ENCODE data around the gene UBE2L6.
A peak's percentile ranks its signal among the peaks of the same experiment; 100 is the strongest.

Gene UBE2L6

GRCh38 chr11:57515332-57516060 lies 52.0 kb downstream of the UBE2L6 start, which contains the start of gene SLC43A1:
SLC43A1 (minus strand) TSS chr11:57515702; CDS start chr11:57514111, 1,591 bp downstream.
- peak within 1 kb of the TSS; percentile 77 for H2AFZ ChIP-seq
- H3K9me3 ChIP-seq (ENCODE audit: control insufficient read depth, low read length), result no peaks in the 10 kb centered on the region
- H3K27ac ChIP-seq, result no peak within 1 kb of the TSS
- H3K9ac ChIP-seq, result no peak within 1 kb of the TSS
- no peaks in the 10 kb centered on the region for H3K4me1 ChIP-seq
- H3K4me2 ChIP-seq (ENCODE audit: low read length), result peak within 1 kb of the TSS; percentile 86
- no peaks in the 10 kb centered on the region for H3K36me3 ChIP-seq (ENCODE audit: control insufficient read depth, insufficient read depth, low read length)
- TF ChIP-seq CTCF (IDR thresholded peaks at IDR 0.05), result no peak
- peak within 1 kb of the TSS; percentile 52 for H3K4me3 ChIP-seq (ENCODE audit: low read depth, low read length)
- no peaks in the 10 kb centered on the region for H3K79me2 ChIP-seq
- H3K27me3 ChIP-seq (ENCODE audit: control insufficient read depth, insufficient read depth, low read length), result no peaks in the 10 kb centered on the region

GRCh38 chr11:57514538-57515331 lies 52.7 kb downstream of the UBE2L6 start:
- TF ChIP-seq CTCF (IDR thresholded peaks at IDR 0.05), result no peak
- no peaks in the 10 kb centered on the region for H3K27me3 ChIP-seq (ENCODE audit: control insufficient read depth, insufficient read depth, low read length)
- H3K36me3 ChIP-seq (ENCODE audit: control insufficient read depth, insufficient read depth, low read length), result no peaks in the 10 kb centered on the region
- peak overlapping the region; percentile 77 for H2AFZ ChIP-seq
- peak overlapping the region; percentile 86 for H3K4me2 ChIP-seq (ENCODE audit: low read length)
- H3K79me2 ChIP-seq, result no peaks in the 10 kb centered on the region
- H3K4me1 ChIP-seq, result no peaks in the 10 kb centered on the region
- no peak overlapping the region for H3K27ac ChIP-seq
- no peaks in the 10 kb centered on the region for H3K9me3 ChIP-seq (ENCODE audit: control insufficient read depth, low read length)
- H3K4me3 ChIP-seq (ENCODE audit: low read depth, low read length), result peak overlapping the region; percentile 52
- no peak overlapping the region for H3K9ac ChIP-seq

- Histone ChIP-seq H3K36me3 (ENCODE audit: control insufficient read depth, insufficient read depth, low read length) (no peaks in the 10 kb centered on the region), H3K27me3 (ENCODE audit: control insufficient read depth, insufficient read depth, low read length) (no peaks in the 10 kb centered on the region), H3K27ac (no peak overlapping the region), H3K9me3 (ENCODE audit: control insufficient read depth, low read length) (no peaks in the 10 kb centered on the region), H3K4me2 (ENCODE audit: low read length) (peak overlapping the region; percentile 86), H3K4me3 (ENCODE audit: low read depth, low read length) (peak overlapping the region; percentile 52), H3K9ac (no peak overlapping the region), H3K79me2 (no peaks in the 10 kb centered on the region), H3K4me1 (no peaks in the 10 kb centered on the region), H2AFZ (peak overlapping the region; percentile 77)
- no peak for TF ChIP-seq CTCF (IDR thresholded peaks at IDR 0.05)
These were observed 53.4 kb downstream of the UBE2L6 start for GRCh38 chr11:57513911-57514537.

GRCh38 chr11:57513452-57513795 lies 54.0 kb downstream of the UBE2L6 start:
- Histone ChIP-seq H3K4me1 (no peaks in the 10 kb centered on the region), H3K27ac (no peak overlapping the region), H3K9me3 (ENCODE audit: control insufficient read depth, low read length) (no peaks in the 10 kb centered on the region), H3K9ac (no peak overlapping the region), H3K79me2 (no peaks in the 10 kb centered on the region), H3K27me3 (ENCODE audit: control insufficient read depth, insufficient read depth, low read length) (no peaks in the 10 kb centered on the region), H3K4me3 (ENCODE audit: low read depth, low read length) (no peak overlapping the region), H3K36me3 (ENCODE audit: control insufficient read depth, insufficient read depth, low read length) (no peaks in the 10 kb centered on the region), H2AFZ (no peak overlapping the region), H3K4me2 (ENCODE audit: low read length) (no peak overlapping the region)
- no peak for TF ChIP-seq CTCF (IDR thresholded peaks at IDR 0.05)
